H1 (cell line): ENCODE measurements around the gene DHDH. TPM values are rescaled to one million over a fixed set of nuclear protein-coding genes. Genes with fewer than 3 reads are reported as not detected.

ENCODE experiments used
- CTCF ChIA-PET: fragments of 300-600 bp; sonication (Branson Sonifier 250); formaldehyde crosslinking; loops from one replicate; lab custom pipeline; 2021; ENCODE audit not compliant: partially characterized antibody; lab: Charles Lee
- POLR2A ChIA-PET: fragments of 300-600 bp; sonication (Branson Sonifier 250); formaldehyde crosslinking; loops from one replicate; lab custom pipeline; 2021; ENCODE audit warnings: inconsistent platforms; ENCODE audit not compliant: partially characterized antibody; lab: Charles Lee
- DNase-seq, 2 experiments: peaks; one replicate each; pipeline versions ENCODE4 v3.0.0 to v3.0.0-alpha.2; 2010 to 2022; ENCODE audit warnings: low spot score in 2 of 2, low read depth in 1 of 2, mixed read lengths in 1 of 2
- FAIRE-seq: peaks from 2 replicates; lab custom pipeline; 2011; peaks lifted over from hg19 to GRCh38; lab: Jason Lieb, UNC
- H2AFZ ChIP-seq: 2 replicates; pipeline ENCODE4 v1.8.1; 2012; ENCODE audit warnings: low read length, inconsistent platforms
- H2AK5ac ChIP-seq: 2 replicates; pipeline ENCODE4 v1.6.1; 2013; ENCODE audit warnings: low read depth, low read length
- H2BK120ac ChIP-seq: replicated peaks from 2 replicates; pipeline ENCODE3; 2013; ENCODE audit warnings: low read depth, low read length, inconsistent platforms
- H2BK12ac ChIP-seq: 2 replicates; pipeline ENCODE4 v1.6.1; 2013; ENCODE audit warnings: low read depth, low read length
- H2BK15ac ChIP-seq: 2 replicates; pipeline ENCODE4 v1.6.1; 2013; ENCODE audit warnings: low read length
- H2BK20ac ChIP-seq: 2 replicates; pipeline ENCODE4 v1.6.1; 2013; ENCODE audit warnings: low read length
- H2BK5ac ChIP-seq: 2 replicates; pipeline ENCODE4 v1.6.1; 2013; ENCODE audit warnings: low read depth, low read length
- H3K14ac ChIP-seq: 2 replicates; pipeline ENCODE4 v1.6.1; 2013; ENCODE audit warnings: inconsistent platforms; ENCODE audit not compliant: insufficient read length
- H3K18ac ChIP-seq: 2 replicates; pipeline ENCODE4 v1.6.1; 2013; ENCODE audit warnings: low read length; ENCODE audit errors: extremely low read depth
- H3K23ac ChIP-seq: 2 replicates; pipeline ENCODE4 v1.6.1; 2013; ENCODE audit warnings: inconsistent platforms; ENCODE audit not compliant: insufficient read length
- H3K23me2 ChIP-seq: 2 replicates; pipeline ENCODE4 v1.6.1; 2013; ENCODE audit warnings: low read depth, low read length
- H3K27ac ChIP-seq: 2 replicates; pipeline ENCODE4 v1.6.1; 2011; ENCODE audit warnings: low read depth, low read length, inconsistent platforms
- H3K27me3 ChIP-seq, 4 experiments: replicated peaks in 1 of 4; 1 replicate in 1 of 4; 2 replicates in 3 of 4; pipeline versions ENCODE4 v1.6.1 to v1.8.1; 2011 to 2013; ENCODE audit warnings: low read length in 3 of 4, mild to moderate bottlenecking in 3 of 4, inconsistent platforms in 2 of 4, mixed read lengths in 2 of 4, moderate library complexity in 1 of 4; ENCODE audit not compliant: control insufficient read depth in 3 of 4, insufficient read depth in 3 of 4; ENCODE audit errors: extremely low read depth in 1 of 4
- H3K36me3 ChIP-seq, 4 experiments: 2 replicates each; pipeline versions ENCODE4 v1.6.1 to v1.8.1; 2011 to 2013; ENCODE audit warnings: mild to moderate bottlenecking in 4 of 4, low read length in 3 of 4, moderate library complexity in 2 of 4, control low read depth in 1 of 4, inconsistent platforms in 1 of 4; ENCODE audit not compliant: insufficient read depth in 4 of 4, control insufficient read depth in 2 of 4
- H3K4ac ChIP-seq: replicated peaks from 2 replicates; pipeline ENCODE3; 2013; ENCODE audit warnings: low read length, low read depth, mixed read lengths, inconsistent platforms; ENCODE audit not compliant: insufficient read length
- H3K4me1 ChIP-seq, 4 experiments: replicated peaks in 1 of 4; 1 replicate in 1 of 4; 2 replicates in 3 of 4; pipeline versions ENCODE4 v1.6.1 to v1.8.1; 2011 to 2013; ENCODE audit warnings: low read length in 3 of 4, inconsistent platforms in 2 of 4, mixed read lengths in 1 of 4; ENCODE audit not compliant: insufficient read depth in 4 of 4, control insufficient read depth in 3 of 4
- H3K4me2 ChIP-seq, 2 experiments: 2 replicates each; pipeline versions ENCODE4 v1.6.1 to v1.8.1; 2011 to 2013; ENCODE audit warnings: low read depth in 2 of 2, low read length in 2 of 2, control low read depth in 1 of 2, inconsistent platforms in 1 of 2, mild to moderate bottlenecking in 1 of 2; ENCODE audit not compliant: insufficient read depth in 1 of 2
- H3K4me3 ChIP-seq, 4 experiments: fragments of 200-600, 300-600 bp in 1 of 4; sonication (generic), shearing (Covaris generic), sonication (Bioruptor Twin) in 1 of 4; 2 replicates each; pipeline versions ENCODE4 v1.5.1 to v1.8.1; 2011 to 2016; ENCODE audit warnings: low read length in 4 of 4, low read depth in 3 of 4, control low read depth in 2 of 4, inconsistent platforms in 2 of 4, mild to moderate bottlenecking in 2 of 4, mixed read lengths in 1 of 4, moderate library complexity in 1 of 4; ENCODE audit not compliant: insufficient read depth in 2 of 4; ENCODE audit errors: extremely low read depth in 1 of 4
- H3K56ac ChIP-seq: replicated peaks from 2 replicates; pipeline ENCODE3; 2013; ENCODE audit warnings: low read depth, mild to moderate bottlenecking, mixed read lengths, low read length, inconsistent platforms; ENCODE audit not compliant: insufficient read length
- H3K79me1 ChIP-seq: 2 replicates; pipeline ENCODE4 v1.6.1; 2013; ENCODE audit warnings: low read depth, low read length, control low read depth
- H3K79me2 ChIP-seq, 2 experiments: 2 replicates each; pipeline versions ENCODE4 v1.6.1 to v1.8.1; 2012 to 2013; ENCODE audit warnings: low read length in 2 of 2, mild to moderate bottlenecking in 2 of 2, inconsistent platforms in 1 of 2; ENCODE audit not compliant: insufficient read depth in 2 of 2, control insufficient read depth in 1 of 2
- H3K9ac ChIP-seq, 4 experiments: replicated peaks in 1 of 4; 1 replicate in 1 of 4; 2 replicates in 3 of 4; pipeline versions ENCODE4 v1.6.1 to v1.8.1; 2011 to 2013; ENCODE audit warnings: low read depth in 3 of 4, low read length in 3 of 4, control low read depth in 2 of 4, mild to moderate bottlenecking in 2 of 4, moderate library complexity in 2 of 4, inconsistent platforms in 1 of 4; ENCODE audit errors: extremely low read depth in 1 of 4
- H3K9me3 ChIP-seq, 2 experiments: 2 replicates each; pipeline versions ENCODE4 v1.6.1 to v1.8.1; 2012 to 2013; ENCODE audit warnings: mild to moderate bottlenecking in 2 of 2, moderate library complexity in 2 of 2, control low read depth in 1 of 2, inconsistent platforms in 1 of 2, low read depth in 1 of 2, low read length in 1 of 2, mixed read lengths in 1 of 2; ENCODE audit not compliant: insufficient read depth in 2 of 2
- H4K20me1 ChIP-seq, 2 experiments: replicated peaks in 1 of 2; 2 replicates each; pipeline versions ENCODE3 to v1.8.1; 2011 to 2013; ENCODE audit warnings: inconsistent platforms in 2 of 2, low read length in 2 of 2, mild to moderate bottlenecking in 1 of 2; ENCODE audit not compliant: insufficient read depth in 2 of 2, control insufficient read depth in 1 of 2
- H4K5ac ChIP-seq: 2 replicates; pipeline ENCODE4 v1.6.1; 2013; ENCODE audit warnings: low read length, low read depth, mixed read lengths, inconsistent platforms; ENCODE audit not compliant: insufficient read length
- H4K8ac ChIP-seq: 2 replicates; pipeline ENCODE4 v1.8.0; 2013; ENCODE audit warnings: mild to moderate bottlenecking, moderate library complexity, low read length, inconsistent platforms; ENCODE audit not compliant: insufficient read depth; ENCODE audit errors: extremely low read depth
- H4K91ac ChIP-seq: replicated peaks from 2 replicates; pipeline ENCODE3; 2013; ENCODE audit warnings: low read length, mixed read lengths, inconsistent platforms; ENCODE audit not compliant: insufficient read length
- BCL11A ChIP-seq, 2 experiments: IDR thresholded peaks; one replicate each; pipeline ENCODE4 v1.6.1; 2011; ENCODE audit warnings: low read depth in 2 of 2, low read length in 2 of 2, mild to moderate bottlenecking in 2 of 2
- CHD1 ChIP-seq: IDR thresholded peaks from 2 replicates; pipeline ENCODE4 v1.6.1; 2012; ENCODE audit warnings: low read depth, low read length, improper control_type of control experiment
- EZH2 ChIP-seq: fragments of 200-600 bp; sonication (generic); IDR thresholded peaks from 2 replicates; pipeline ENCODE4 v1.7.1; 2012; ENCODE audit warnings: low read depth, mild to moderate bottlenecking, moderate library complexity, low read length, inconsistent platforms; ENCODE audit not compliant: severe bottlenecking
- KDM5A ChIP-seq: fragments of 200-600 bp; IDR thresholded peaks from 2 replicates; pipeline ENCODE4 v1.7.1; 2012; ENCODE audit warnings: mild to moderate bottlenecking, low read length, inconsistent platforms, mixed read lengths
- MAFK ChIP-seq: IDR thresholded peaks from 2 replicates; pipeline ENCODE4 v1.6.1; 2012; ENCODE audit warnings: low read depth, mild to moderate bottlenecking, improper control_type of control experiment, low read length
- PHF8 ChIP-seq: fragments of 200-600 bp; sonication (generic); conservative IDR thresholded peaks from 2 replicates; pipeline ENCODE4 v1.7.1; 2012; ENCODE audit warnings: low read depth, mild to moderate bottlenecking, inconsistent platforms, low read length, moderate library complexity
- POLR2A ChIP-seq, 2 experiments: IDR thresholded peaks; 1 replicate in 1 of 2; 2 replicates in 1 of 2; pipeline ENCODE4 v1.6.1; 2011; ENCODE audit warnings: low read depth in 2 of 2, low read length in 2 of 2, mild to moderate bottlenecking in 2 of 2; ENCODE audit errors: control extremely low read depth in 1 of 2
- RXRA ChIP-seq: IDR thresholded peaks from 2 replicates; pipeline ENCODE4 v1.6.1; 2011; ENCODE audit warnings: low read depth, mild to moderate bottlenecking, low read length, moderate library complexity; ENCODE audit not compliant: insufficient read depth
- SP1 ChIP-seq: IDR thresholded peaks from 2 replicates; pipeline ENCODE4 v1.6.1; 2011; ENCODE audit warnings: low read depth, low read length
- WGBS, 2 experiments: shearing (Covaris generic) in 1 of 2; methylation state at CpG; one replicate each; pipeline versions ENCODE4 v1.1.6 to v1.1.7; 2013 to 2015; ENCODE audit warnings: low lambda C conversion rate in 2 of 2, mixed read lengths in 2 of 2, inconsistent platforms in 1 of 2, low coverage in 1 of 2, missing lambda C conversion rate in 1 of 2; ENCODE audit not compliant: insufficient replicate concordance in 2 of 2, insufficient coverage in 1 of 2, insufficient read length in 1 of 2; ENCODE audit errors: extremely low coverage in 1 of 2, missing lambda C conversion rate in 1 of 2; 5-methylcytosine and 5-hydroxymethylcytosine counted together
- polyA plus RNA-seq, 7 experiments: library from polyadenylated mRNA; depleted of rRNA in 3 of 7; stranded (reverse) in 5 of 7; unstranded in 2 of 7; fragments of >200 nt in 5 of 7; fragments of 200-250 nt in 2 of 7; gene quantifications; 1 replicate in 5 of 7; 2 replicates in 1 of 7; 4 replicates in 1 of 7; pipeline versions ENCODE4 v1.2.1 to v1.2.3, GENCODE V29; 2011 to 2013; ENCODE audit warnings: missing spikeins in 2 of 7, mixed read lengths in 2 of 7
- total RNA-seq: library from RNA; stranded (reverse); fragmentation: NEBNext Ultra II Directional; extraction: Animal tissue kit (Norgen Biotek cat#: 25700); gene quantifications from 2 replicates; pipeline ENCODE4 v1.2.1, GENCODE V29; 2021
- TF ChIP-seq, protein P1 (sequence below): IDR thresholded peaks from 2 replicates; pipeline ENCODE4 v1.6.1; 2011; ENCODE audit warnings: low read length, improper control_type of control experiment
- TF ChIP-seq, protein P2 (sequence below): IDR thresholded peaks from 2 replicates; pipeline ENCODE4 v1.6.1; 2012; ENCODE audit warnings: inconsistent platforms

DHDH gene
- total and polyA plus RNA-seq, 2 of the 8 experiments (the other 6 are each of a cell fraction or from before 2014, with no cell fraction given) = 2.2 to 2.8 TPM

DNA sequence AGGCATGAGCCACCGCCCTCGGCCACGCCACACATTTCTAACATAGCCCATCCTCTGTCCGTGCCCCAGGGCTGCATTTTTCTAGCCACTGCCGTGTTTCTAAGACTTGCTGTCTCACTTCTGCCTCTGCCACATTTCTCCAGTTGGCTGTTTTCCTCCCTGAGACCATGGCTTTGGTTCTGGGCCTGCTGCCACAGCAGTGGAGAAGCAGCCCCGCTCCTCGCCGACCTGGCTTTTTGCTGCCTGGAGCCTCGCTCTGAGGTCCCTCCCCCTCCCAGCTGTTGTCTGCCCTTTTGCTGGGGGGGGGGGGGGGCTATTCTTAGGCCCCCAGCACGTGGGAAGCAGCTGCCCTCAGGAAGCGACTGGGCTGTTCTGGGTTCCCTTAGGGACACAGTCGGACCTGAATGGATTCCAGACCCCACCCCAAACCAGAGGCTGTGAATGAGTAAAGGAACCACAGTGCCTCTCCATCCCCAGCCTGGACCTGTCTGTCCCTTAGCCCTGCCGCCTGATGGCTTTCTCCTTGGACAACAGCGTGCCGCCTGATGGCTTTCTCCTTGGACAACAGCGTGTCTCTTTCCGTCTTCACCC is 56.3 kb downstream of the DHDH start:
- no peak overlapping the region for H2AFZ ChIP-seq
- no peak overlapping the region for H2BK15ac ChIP-seq
- H4K8ac ChIP-seq = no peak overlapping the region; the same call in 1 of the 2 replicates
- POLR2A ChIA-PET = interaction anchor here (0.6 kb wide), 1 partner anchor 26 kb away, joined by 3 read pairs; no protein-coding TSS in a partner anchor
- no peaks in the 10 kb centered on the region for H3K9me3 ChIP-seq
- no peak overlapping the region for H3K27ac ChIP-seq
- H3K9ac ChIP-seq = no peak overlapping the region
- no peak overlapping the region; a peak in 1 of 4 replicates for H3K4me2 ChIP-seq
- H2BK12ac ChIP-seq = no peak overlapping the region
- H2BK120ac ChIP-seq = no peak overlapping the region
- H4K5ac ChIP-seq = no peak overlapping the region
- H3K4me3 ChIP-seq = no peak overlapping the region
- H3K56ac ChIP-seq = no peak overlapping the region
- peaks cover 3 to 21% (median 9%) of the 10 kb centered on the region in 4 experiments; a peak in 5 of 8 replicates for H3K36me3 ChIP-seq
- H3K23me2 ChIP-seq = peaks cover 8% of the 10 kb centered on the region; the same call in 1 of the 2 replicates
- no peak overlapping the region for H3K14ac ChIP-seq
- DNase-seq (no peak), FAIRE-seq (no peak)
- 92% methylated on average over 14 of the region's 17 CpGs; no CpG with 5 or more reads in 1 of the 2 experiments for WGBS, 2 experiments
- peaks cover 8% of the 10 kb centered on the region for H3K79me1 ChIP-seq
- H3K27me3 ChIP-seq = no peaks in the 10 kb centered on the region
- H3K4me1 ChIP-seq = peaks cover 0 to 3% (median 0%) of the 10 kb centered on the region in 4 experiments; a peak in 2 of 7 replicates
- no peak overlapping the region for H4K91ac ChIP-seq
- H3K4ac ChIP-seq = no peak overlapping the region
- H2AK5ac ChIP-seq = no peak overlapping the region
- CTCF ChIA-PET = interaction anchor here (1.1 to 2.9 kb wide), 4 partner anchors 8 to 19 kb away, joined by 3 to 13 read pairs (median 3); no protein-coding TSS in a partner anchor
- H4K20me1 ChIP-seq = peaks cover 0 to 10% of the 10 kb centered on the region in 2 experiments
- no peak overlapping the region for H2BK5ac ChIP-seq
- H3K23ac ChIP-seq = no peak overlapping the region
- peaks cover 5 to 15% of the 10 kb centered on the region in 2 experiments; a peak in 3 of 4 replicates for H3K79me2 ChIP-seq
- no peak overlapping the region for H2BK20ac ChIP-seq
- H3K18ac ChIP-seq = no peak overlapping the region
- no peak for TF ChIP-seq MAFK
- no peak for TF ChIP-seq BCL11A (IDR thresholded peaks at IDR 0.05; ENCODE audit: low read depth in 2 of 2, low read length in 2 of 2)
- TF ChIP-seq, protein P1, sequence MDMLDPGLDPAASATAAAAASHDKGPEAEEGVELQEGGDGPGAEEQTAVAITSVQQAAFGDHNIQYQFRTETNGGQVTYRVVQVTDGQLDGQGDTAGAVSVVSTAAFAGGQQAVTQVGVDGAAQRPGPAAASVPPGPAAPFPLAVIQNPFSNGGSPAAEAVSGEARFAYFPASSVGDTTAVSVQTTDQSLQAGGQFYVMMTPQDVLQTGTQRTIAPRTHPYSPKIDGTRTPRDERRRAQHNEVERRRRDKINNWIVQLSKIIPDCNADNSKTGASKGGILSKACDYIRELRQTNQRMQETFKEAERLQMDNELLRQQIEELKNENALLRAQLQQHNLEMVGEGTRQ = no peak
- TF ChIP-seq, protein P2, sequence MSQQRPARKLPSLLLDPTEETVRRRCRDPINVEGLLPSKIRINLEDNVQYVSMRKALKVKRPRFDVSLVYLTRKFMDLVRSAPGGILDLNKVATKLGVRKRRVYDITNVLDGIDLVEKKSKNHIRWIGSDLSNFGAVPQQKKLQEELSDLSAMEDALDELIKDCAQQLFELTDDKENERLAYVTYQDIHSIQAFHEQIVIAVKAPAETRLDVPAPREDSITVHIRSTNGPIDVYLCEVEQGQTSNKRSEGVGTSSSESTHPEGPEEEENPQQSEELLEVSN = no peak
- no peak for TF ChIP-seq KDM5A
- no peak for TF ChIP-seq CHD1
- TF ChIP-seq SP1 = no peak
- TF ChIP-seq POLR2A (IDR thresholded peaks at IDR 0.05; ENCODE audit: control extremely low read depth in 1 of 2, low read depth in 2 of 2, low read length in 2 of 2) = no peak
- no peak for TF ChIP-seq PHF8
- TF ChIP-seq EZH2 = no peak
- TF ChIP-seq RXRA = no peak
